Stomach smooth muscle (tissue), 2 donors: ENCODE measurements around the gene ROCK2.

Source experiments
- H3K27ac ChIP-seq: one replicate; pipeline ENCODE4 v1.7.0; 2013; ENCODE audit warnings: mild to moderate bottlenecking, low read length, inconsistent platforms
- H3K27me3 ChIP-seq, 2 donors: one replicate each; pipeline ENCODE4 v1.7.0; 2013; ENCODE audit warnings: low read length in 2 of 2; ENCODE audit not compliant: insufficient read depth in 2 of 2, control insufficient read depth in 1 of 2
- H3K36me3 ChIP-seq, 2 donors: one replicate each; pipeline ENCODE4 v1.7.0; 2013; ENCODE audit warnings: low read length in 2 of 2; ENCODE audit not compliant: control insufficient read depth in 2 of 2, insufficient read depth in 2 of 2
- H3K4me1 ChIP-seq: one replicate; pipeline ENCODE4 v1.7.0; 2013; ENCODE audit warnings: low read length; ENCODE audit not compliant: control insufficient read depth, insufficient read depth
- H3K4me3 ChIP-seq, 2 donors: one replicate each; pipeline ENCODE4 v1.7.0; 2013; ENCODE audit warnings: low read length in 2 of 2
- H3K9ac ChIP-seq, 2 donors: one replicate each; pipeline ENCODE4 v1.7.0; 2013; ENCODE audit warnings: low read length in 2 of 2, mild to moderate bottlenecking in 1 of 2
- H3K9me3 ChIP-seq, 2 donors: one replicate each; pipeline ENCODE4 v1.7.0; 2013; ENCODE audit warnings: low read length in 2 of 2; ENCODE audit not compliant: control insufficient read depth in 2 of 2
- donor health status: healthy.
- donor health status: Pancreatic carcinoma.

The ROCK2 gene

GRCh38 chr2:11290211-11290610 is 54.2 kb downstream of the ROCK2 start:
- Histone ChIP-seq H3K4me1 (no peaks in the 10 kb centered on the region), H3K27ac (no peak overlapping the region), H3K36me3 (no peaks in the 10 kb centered on the region), H3K9ac (no peak overlapping the region), H3K9me3 (no peaks in the 10 kb centered on the region), H3K4me3 (no peak overlapping the region), H3K27me3 (no peaks in the 10 kb centered on the region)

DNA sequence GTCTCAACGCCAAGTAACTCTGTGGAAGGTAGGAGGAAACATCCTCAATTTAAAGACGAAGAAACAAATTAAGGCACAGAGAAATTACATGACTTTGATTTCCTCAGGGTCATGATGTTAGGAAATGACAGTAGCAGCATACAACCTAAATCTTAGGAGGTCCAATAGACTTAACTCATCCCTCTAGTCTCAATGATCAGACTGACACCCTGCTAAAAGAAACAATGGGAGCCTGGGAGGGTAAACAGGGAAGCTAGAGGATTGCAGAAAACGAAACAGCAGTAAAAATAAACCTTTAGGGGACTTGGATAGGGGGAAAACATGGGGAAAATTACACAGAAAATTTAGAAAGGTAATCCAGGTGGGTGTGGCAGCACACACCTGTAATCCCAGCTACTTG is 56.0 kb downstream of the ROCK2 start:
- no peak overlapping the region for H3K9ac ChIP-seq
- H3K4me3 ChIP-seq: no peak overlapping the region
- H3K27me3 ChIP-seq: no peaks in the 10 kb centered on the region
- no peaks in the 10 kb centered on the region for H3K9me3 ChIP-seq
- H3K36me3 ChIP-seq: peaks cover 0 to 9% of the 10 kb centered on the region in 2 donors
- no peak overlapping the region for H3K27ac ChIP-seq
- no peaks in the 10 kb centered on the region for H3K4me1 ChIP-seq

DNA sequence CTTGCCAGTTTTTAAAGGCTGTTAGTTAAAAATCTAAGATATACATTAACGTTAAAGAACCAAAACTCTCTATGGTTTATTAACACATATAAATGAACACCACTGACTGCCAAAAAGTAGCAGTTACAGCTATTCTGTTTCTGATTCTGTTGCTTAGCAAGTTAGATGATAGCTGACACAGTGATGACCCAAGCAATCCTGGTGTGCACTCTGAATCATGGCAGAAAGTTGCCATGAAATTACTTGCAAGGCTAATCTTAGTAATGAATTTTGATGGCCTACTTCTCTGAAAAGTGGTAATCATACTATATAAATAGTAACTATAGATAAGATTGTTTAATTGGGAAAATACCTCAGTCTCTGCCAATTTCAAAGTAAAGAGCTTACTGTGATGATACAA is 57.7 kb downstream of the ROCK2 start:
- Histone ChIP-seq H3K27ac (no peak overlapping the region), H3K27me3 (no peaks in the 10 kb centered on the region), H3K4me3 (no peak overlapping the region), H3K9me3 (no peaks in the 10 kb centered on the region), H3K9ac (no peak overlapping the region), H3K36me3 (peaks cover 0 to 9% of the 10 kb centered on the region in 2 donors), H3K4me1 (no peaks in the 10 kb centered on the region)

- no peak overlapping the region for H3K9ac ChIP-seq
- H3K27ac ChIP-seq: no peak overlapping the region
- H3K4me1 ChIP-seq: no peaks in the 10 kb centered on the region
- H3K4me3 ChIP-seq: no peak overlapping the region
- no peaks in the 10 kb centered on the region for H3K9me3 ChIP-seq
- peaks cover 0 to 9% of the 10 kb centered on the region in 2 donors for H3K36me3 ChIP-seq
- no peaks in the 10 kb centered on the region for H3K27me3 ChIP-seq
Observed at GRCh38 chr2:11286323-11286722, 58.1 kb downstream of the ROCK2 start.

DNA sequence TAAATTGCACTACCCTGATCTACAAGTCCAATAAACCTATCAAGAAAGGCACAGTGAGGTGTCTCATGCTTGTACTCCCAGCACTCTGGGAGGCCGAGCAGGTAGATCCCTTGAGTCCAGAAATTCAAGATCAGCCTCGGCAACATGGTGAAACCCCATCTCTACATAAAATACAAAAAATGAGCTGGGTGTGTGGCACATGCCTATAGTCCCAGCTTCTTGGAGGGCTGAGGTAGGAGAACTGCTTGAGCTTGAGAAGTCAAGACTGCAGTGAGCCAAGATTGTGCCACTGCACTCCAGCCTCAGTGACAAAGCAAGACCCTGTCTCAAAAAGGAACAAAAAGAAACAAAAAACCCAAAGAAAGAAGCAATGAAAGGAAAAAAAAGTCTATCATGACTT is 58.9 kb downstream of the ROCK2 start:
- no peaks in the 10 kb centered on the region for H3K4me1 ChIP-seq
- H3K27ac ChIP-seq: no peak overlapping the region
- no peak overlapping the region for H3K9ac ChIP-seq
- H3K36me3 ChIP-seq: peaks cover 0 to 9% of the 10 kb centered on the region in 2 donors
- H3K9me3 ChIP-seq: no peaks in the 10 kb centered on the region
- no peaks in the 10 kb centered on the region for H3K27me3 ChIP-seq
- H3K4me3 ChIP-seq: no peak overlapping the region

GRCh38 chr2:11281186-11281585 is 63.2 kb downstream of the ROCK2 start:
- no peak overlapping the region for H3K9ac ChIP-seq
- H3K4me3 ChIP-seq: no peak overlapping the region
- no peak overlapping the region for H3K27ac ChIP-seq
- no peaks in the 10 kb centered on the region for H3K9me3 ChIP-seq
- H3K27me3 ChIP-seq: no peaks in the 10 kb centered on the region
- H3K36me3 ChIP-seq: peaks cover 0 to 9% of the 10 kb centered on the region in 2 donors
- no peaks in the 10 kb centered on the region for H3K4me1 ChIP-seq

DNA sequence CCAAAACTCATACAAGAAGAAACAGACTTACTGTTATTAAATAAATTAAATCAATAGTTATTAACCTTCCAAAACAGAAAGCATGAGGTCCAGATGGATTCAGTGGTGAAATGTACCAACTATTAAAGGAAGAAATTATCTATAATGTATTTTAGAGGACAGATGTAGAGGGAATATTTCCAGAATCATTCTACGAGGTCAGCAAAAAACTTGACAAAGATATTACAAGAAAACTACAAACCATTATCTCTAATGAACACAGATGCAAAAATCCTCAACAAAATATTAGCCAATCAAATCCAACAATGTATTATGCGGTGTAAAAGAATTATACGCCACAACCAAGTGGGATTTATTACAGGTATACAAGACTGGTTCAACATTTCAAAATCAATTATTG is 63.7 kb downstream of the ROCK2 start:
- Histone ChIP-seq H3K9me3 (no peaks in the 10 kb centered on the region), H3K4me1 (no peaks in the 10 kb centered on the region), H3K4me3 (no peak overlapping the region)

GRCh38 chr2:11279398-11279797 is 65.0 kb downstream of the ROCK2 start:
- Histone ChIP-seq H3K4me1 (no peaks in the 10 kb centered on the region), H3K9ac (no peak overlapping the region), H3K27me3 (no peaks in the 10 kb centered on the region), H3K9me3 (no peaks in the 10 kb centered on the region), H3K36me3 (peaks cover 0 to 9% of the 10 kb centered on the region in 2 donors), H3K27ac (no peak overlapping the region), H3K4me3 (no peak overlapping the region)

More for the DNA sequence above, 63.7 kb downstream of the ROCK2 start:
- peaks cover 0 to 9% of the 10 kb centered on the region in 2 donors for H3K36me3 ChIP-seq
- no peak overlapping the region for H3K27ac ChIP-seq
- H3K27me3 ChIP-seq: no peaks in the 10 kb centered on the region
- no peak overlapping the region for H3K9ac ChIP-seq

DNA sequence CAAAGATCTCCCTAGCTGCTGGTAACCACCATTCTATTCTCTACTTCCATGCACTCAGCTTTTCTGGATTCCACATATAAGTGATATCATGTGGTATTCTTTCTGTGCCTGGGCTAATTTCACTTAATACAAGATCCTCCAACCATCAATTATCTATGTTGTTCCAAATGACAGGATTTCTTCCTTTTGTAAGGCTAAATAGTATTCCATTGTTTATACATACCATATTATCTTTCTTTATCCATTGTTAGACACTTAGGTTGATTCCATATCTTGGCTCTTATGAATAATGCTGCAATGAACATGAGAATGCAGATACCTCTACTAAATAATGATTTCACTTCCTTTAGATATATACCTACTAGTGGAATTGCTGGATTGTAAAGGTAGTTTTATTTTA is 66.2 kb downstream of the ROCK2 start:
- H3K9me3 ChIP-seq: no peaks in the 10 kb centered on the region
- H3K9ac ChIP-seq: no peak overlapping the region
- H3K36me3 ChIP-seq: no peaks in the 10 kb centered on the region
- H3K27me3 ChIP-seq: no peaks in the 10 kb centered on the region
- H3K4me3 ChIP-seq: no peak overlapping the region
- H3K4me1 ChIP-seq: no peaks in the 10 kb centered on the region
- H3K27ac ChIP-seq: no peak overlapping the region

GRCh38 chr2:11275910-11276309 is 68.5 kb downstream of the ROCK2 start:
- Histone ChIP-seq H3K9me3 (no peaks in the 10 kb centered on the region), H3K4me1 (no peaks in the 10 kb centered on the region), H3K4me3 (no peak overlapping the region), H3K27me3 (no peaks in the 10 kb centered on the region), H3K9ac (no peak overlapping the region), H3K27ac (no peak overlapping the region), H3K36me3 (peaks cover under 1 to 2% of the 10 kb centered on the region in 2 donors)

DNA sequence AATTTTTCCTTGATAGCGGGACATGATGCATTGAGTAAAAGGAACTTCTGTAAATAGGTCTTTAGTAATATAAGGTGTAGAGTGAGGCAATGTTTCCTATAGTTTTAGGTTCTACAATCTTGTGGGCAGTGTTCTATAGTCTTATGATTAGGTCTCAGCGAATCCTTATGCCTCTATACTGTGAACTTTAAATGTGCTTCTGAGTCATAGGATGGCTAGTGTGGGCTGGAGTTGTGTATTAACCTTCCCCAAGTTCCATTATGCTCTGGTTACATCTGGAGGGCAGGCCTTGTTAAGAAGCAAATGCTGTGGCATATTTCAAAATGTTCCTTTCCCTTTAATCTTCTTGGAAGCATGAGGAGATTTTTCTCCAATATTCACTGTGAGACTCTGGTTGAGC is 73.5 kb downstream of the ROCK2 start:
- H3K27ac ChIP-seq: no peak overlapping the region

More for the DNA sequence above, 73.5 kb downstream of the ROCK2 start:
- Histone ChIP-seq H3K36me3 (peaks cover 2 to 3% of the 10 kb centered on the region in 2 donors), H3K27me3 (no peaks in the 10 kb centered on the region), H3K4me3 (no peak overlapping the region), H3K9me3 (no peaks in the 10 kb centered on the region), H3K9ac (no peak overlapping the region), H3K4me1 (no peaks in the 10 kb centered on the region)
